ENCODE measurements around the gene FBXO42.
"Not testable (repeated sequence)": the region's sequence is repeated elsewhere in the genome, so short reads cannot be mapped to it uniquely, and the experiment has no call there.

Gene FBXO42

GRCh38 chr1:16241221-16241708, 111.0 kb downstream of the FBXO42 start:
- DNase-seq: no peak

DNA sequence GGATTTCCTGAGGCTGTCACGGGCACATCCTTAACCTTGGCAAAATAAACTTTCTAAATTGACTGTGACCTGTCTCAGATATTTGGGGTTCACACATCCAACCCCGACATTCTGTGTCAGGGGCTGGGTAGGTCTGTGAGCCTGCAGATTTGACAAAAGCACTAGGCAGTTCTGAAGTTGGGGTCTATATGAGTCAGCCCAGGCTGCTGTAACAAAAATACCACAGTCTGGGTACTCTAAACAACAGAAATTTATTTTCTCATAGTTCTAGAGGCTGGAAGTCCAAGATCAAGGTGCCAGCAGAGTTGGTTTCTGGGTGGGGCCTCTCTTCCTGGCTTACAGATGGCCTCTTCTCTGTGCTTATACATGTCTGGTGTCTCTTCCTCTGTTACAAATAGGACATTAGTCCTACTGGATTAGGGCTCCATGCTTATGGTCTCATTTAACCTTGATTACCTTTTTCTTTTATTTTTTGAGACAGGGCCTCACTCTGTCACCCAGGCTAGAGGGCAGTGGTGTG, 112.2 kb downstream of the FBXO42 start:
- no peak for DNase-seq

DNA sequence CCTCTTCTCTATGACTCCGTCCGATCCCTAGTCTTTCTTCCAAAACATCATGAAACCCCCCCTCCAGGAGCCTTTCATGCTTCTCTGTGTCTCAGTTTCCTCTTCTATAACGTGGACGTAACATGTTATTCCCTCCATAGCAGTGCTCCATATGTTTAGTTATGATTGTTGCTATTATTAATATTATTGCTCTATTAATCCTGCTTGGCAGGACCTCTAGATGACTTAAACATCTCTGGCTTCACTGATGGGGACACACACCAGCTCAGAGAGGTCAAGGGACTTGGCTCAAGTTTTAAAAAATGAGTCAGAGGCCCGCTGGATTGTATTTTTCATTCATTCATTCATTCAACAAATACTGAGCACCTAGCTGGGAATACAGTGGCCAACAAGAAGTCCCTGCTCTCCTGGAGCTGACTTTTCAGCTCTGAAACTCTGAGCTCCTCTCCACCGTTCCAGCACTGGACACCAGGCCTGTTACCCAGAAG, 114.9 kb downstream of the FBXO42 start:
- DNase-seq: no peak

- DNase-seq: peak; percentile 95 to 97
These were observed 115.6 kb downstream of the FBXO42 start, which contains the start of gene CPLANE2 for GRCh38 chr1:16236511-16237342. TSS of gene CPLANE2 (minus strand) at chr1:16237183. CDS start at chr1:16236742, 441 bp downstream.

- DNase-seq: peak; percentile 54 to 76
These were observed 116.3 kb downstream of the FBXO42 start for GRCh38 chr1:16235944-16236510.

- DNase-seq: no peak
These were observed 116.9 kb downstream of the FBXO42 start for GRCh38 chr1:16235347-16235746.

- DNase-seq: no peak
These were observed 118.8 kb downstream of the FBXO42 start for GRCh38 chr1:16233431-16233830.

DNA sequence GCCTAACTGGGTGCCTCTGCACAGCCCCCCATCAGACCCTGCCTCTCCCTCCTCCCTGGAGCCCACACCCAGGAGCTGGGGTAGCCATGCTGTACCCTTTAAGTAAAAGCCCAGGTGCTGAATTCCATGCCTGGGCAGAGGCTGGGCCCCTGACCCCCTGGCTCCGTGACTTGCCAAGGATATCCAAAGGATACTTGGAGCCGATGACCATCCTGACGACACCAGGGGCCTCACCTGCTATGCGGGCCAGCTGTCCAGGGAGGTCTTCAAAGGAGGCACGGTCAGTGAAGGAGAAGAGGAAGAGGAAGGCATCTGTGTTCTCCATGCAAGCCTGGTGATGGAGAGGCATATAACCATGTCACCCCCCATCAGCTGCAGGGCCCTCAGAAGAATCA, 120.0 kb downstream of the FBXO42 start:
- DNase-seq: no peak

DNA sequence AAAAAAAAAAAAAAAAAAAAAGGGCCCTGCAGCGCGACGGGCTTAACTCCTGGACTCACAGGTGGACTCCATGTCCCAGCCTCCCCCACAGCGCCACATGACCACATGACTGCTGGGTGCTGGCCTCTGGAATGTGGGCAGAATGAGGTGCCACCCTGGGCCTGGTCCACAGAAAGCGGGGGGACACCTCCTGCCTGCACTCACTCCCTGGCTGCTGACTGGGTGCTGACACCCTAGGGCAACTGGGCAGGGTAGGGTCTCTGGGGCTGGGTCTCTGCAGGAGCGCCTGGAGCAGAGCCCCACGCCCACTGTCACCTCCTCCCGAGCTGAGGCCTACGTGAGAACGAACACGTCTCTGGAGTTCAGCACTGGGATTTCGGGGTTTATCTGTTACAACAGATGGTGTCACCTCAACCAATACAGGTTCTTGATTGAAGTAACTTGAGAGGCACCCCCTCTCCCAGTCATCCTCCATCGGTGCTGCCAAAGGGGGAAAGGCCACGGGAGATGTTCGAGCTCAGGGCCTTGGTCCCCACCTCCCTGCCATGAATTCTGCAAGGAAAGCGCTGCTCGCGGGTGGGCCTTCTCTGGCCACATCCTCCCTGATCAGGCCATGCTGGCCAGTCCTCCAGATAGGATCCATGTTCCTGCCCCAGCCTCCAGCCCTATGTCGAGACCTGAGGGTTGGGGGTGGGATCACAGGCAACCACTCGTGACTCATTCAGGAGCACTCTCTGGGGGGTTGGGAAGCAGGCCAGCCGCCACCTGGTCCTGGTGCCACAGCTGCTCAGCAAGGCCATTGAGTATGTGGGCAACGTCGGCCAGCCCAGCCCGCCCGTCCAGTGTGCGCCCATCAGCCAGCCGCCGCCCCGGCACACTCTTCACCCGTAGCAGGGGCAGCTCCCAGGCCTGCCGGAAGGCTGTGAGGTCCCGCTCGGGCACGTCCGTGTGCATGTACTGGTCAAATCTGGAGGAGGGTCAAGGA, 120.7 kb downstream of the FBXO42 start:
- no peak for DNase-seq

DNA sequence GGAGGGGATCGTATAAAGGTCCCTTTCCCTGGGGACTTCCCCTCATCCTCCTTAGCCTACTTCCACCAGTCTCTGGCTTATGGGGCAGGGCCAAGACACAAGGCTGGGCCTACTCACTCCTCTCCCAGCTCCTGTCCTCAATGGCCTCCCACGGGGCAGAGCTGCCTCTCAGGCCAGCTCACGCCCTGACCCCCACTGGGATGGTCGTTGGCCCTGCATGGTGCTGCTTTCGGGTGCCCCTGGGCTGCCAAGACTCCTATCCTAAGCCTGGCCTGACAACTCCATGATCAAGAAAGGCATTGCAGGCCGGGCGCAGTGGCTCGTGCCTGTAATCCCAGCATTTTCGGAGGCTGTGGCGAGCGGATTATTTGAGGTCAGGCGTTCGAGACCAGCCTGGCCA, 121.5 kb downstream of the FBXO42 start:
- no peak for DNase-seq

- no peak for DNase-seq
These were observed 122.1 kb downstream of the FBXO42 start for GRCh38 chr1:16229976-16230740.

- DNase-seq: no peak
These were observed 125.6 kb downstream of the FBXO42 start for GRCh38 chr1:16226490-16227179.

- no peak for DNase-seq
These were observed 126.2 kb downstream of the FBXO42 start for GRCh38 chr1:16226129-16226489.

GRCh38 chr1:16224472-16224871, 127.8 kb downstream of the FBXO42 start:
- DNase-seq: no peak

DNA sequence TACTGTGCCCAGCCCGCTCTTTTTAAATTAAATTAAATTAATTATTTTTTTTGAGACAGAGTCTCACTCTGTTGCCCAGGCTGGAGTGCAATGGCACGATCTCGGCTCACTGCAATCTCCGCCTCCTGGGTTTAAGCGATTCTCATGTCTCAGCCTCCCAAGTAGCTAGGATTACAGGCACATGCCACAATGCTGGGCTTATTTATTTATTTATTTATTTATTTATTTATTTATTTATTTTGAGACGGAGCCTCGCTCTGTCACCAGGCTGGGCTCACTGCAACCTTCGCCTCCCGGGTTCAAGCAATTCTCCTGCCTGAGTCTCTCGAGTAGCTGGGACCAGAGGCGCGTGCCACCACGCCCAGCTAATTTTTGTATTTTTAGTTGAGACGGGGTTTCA, 129.6 kb downstream of the FBXO42 start:
- not testable (repeated sequence) for DNase-seq

GRCh38 chr1:16221499-16221898, 130.8 kb downstream of the FBXO42 start:
- no peak for DNase-seq

DNA sequence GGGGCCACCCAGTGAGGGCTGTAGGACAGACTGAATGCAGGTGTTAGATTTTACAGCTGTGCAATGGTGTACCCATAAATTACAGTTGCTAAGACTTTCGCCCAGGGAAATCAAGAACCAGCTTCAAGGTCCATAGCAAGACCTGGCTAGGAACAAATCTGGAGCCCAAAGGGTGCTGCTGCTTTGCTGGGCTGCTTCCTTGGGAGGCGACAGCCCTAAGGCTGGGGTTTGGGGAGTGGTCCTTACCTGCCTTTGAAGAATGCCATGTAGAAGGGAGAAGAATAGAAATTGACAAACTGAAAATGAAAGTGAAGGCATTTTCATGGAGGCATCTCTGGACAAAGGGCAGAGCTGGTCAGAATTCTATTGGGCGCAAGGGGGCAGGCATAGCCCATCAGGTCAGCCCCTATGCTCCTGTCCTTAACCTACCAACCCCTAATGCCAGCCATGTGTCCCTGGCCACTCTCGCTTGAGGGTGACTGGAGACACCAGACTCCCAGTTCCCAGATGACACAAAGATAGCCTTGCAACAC, 132.2 kb downstream of the FBXO42 start:
- DNase-seq: no peak

DNA sequence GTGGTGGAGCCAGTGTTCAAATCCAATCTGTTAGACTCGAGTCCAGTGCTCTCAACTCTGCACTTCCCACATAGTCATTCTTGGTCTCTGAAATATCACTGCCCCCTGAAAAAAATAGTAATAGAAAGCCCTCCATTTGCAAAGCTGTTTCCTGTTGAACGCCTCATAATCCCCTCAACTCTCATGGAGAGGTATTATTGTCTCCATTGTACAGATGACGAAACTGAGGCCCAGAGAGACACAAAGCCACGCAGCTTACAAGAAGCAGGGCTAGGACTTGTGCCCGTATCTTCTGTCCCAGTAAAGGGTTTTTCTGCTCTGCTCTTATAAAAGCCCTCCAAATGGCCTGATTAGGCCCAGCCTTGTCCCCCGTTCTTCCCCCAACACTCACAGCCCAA, 133.6 kb downstream of the FBXO42 start:
- DNase-seq: no peak

- no peak for DNase-seq
These were observed 134.1 kb downstream of the FBXO42 start for GRCh38 chr1:16218014-16218673.

DNA sequence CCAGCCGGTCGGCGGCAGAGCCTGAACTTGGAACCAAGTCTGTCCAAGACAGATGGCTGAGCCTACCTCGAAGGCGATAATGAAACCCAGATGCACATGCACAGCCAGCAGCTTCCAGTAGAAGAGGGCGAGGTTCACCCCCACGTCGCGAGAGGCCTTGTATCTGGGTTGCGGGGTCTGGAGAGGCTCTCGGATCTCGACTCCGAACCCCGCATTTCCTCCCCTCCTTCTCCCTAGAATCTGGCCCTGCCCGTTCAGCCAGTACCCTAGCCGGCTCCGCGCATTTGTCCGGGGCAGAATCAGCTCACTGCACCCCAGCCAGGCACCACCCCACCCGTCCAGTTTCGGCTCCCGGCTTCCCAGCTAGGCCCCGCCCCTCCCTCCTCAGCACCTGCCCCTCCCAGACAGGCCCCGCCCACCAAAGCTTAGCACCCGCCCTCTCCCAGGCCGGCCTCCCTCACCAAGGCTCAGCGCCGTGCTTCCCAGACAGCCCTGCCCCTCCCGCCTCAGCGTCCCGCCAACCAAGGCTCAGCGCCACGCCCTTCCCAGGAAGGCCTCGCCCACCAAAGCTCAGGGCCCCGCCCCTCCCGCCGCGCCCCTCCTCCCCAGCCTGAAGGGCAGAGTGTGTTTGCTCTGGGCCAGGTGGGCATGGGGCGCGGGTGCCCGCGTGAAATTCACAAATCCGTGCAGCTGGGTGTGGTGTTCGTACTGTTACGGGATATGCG, 135.1 kb downstream of the FBXO42 start:
- peak; percentile 92 to 98 for DNase-seq
